ENCODE data around the gene ZNF382.
A peak's percentile ranks its signal among the peaks of the same experiment; 100 is the strongest.
"Not testable (repeated sequence)": the region's sequence is repeated elsewhere in the genome, so short reads cannot be mapped to it uniquely, and the experiment has no call there.

Gene ZNF382

DNA sequence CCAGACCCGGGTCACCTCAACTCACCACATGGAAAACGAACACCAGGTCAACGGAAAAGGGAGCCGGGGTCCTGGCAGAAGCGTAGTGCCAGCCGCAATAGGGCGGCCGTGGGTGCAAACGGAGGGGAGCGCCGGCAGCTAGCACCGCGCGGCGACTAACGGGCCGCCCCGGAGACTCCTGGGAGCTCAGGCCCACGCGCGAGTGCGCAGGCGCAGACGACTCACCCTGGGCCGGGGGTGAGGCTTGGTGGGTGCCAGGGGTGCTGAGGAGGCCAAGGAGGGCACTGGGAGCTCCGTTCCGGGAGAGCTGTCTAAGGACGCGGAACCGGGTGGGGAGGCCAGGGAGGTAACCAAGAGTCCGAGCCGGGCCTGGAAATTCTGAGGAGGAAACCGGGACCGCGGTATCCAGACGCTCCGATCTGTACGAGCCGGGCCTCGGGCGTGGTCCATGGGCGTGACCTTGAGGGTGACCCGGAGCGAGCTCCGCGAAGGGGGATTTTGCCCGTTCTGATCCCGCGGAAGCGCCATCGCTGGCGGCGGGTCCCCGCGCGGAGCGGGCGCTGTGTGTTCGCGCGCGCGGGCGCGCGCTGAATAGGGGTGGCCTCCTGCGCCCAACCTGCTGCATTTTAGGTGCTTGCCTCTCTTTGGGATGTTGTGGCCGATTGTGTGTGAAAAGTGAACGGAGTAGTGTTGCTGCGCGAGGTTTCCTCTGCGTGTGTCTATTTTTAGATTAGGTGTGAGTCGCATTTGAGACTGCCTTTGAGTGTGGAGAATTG is at the start of gene ZNF382:
Gene ZNF382, plus strand, starts transcription at position 213 of the 776 bp plus-strand sequence. CDS start 4,602 bp downstream, outside the sequence.
- FAIRE-seq = no peak

DNA sequence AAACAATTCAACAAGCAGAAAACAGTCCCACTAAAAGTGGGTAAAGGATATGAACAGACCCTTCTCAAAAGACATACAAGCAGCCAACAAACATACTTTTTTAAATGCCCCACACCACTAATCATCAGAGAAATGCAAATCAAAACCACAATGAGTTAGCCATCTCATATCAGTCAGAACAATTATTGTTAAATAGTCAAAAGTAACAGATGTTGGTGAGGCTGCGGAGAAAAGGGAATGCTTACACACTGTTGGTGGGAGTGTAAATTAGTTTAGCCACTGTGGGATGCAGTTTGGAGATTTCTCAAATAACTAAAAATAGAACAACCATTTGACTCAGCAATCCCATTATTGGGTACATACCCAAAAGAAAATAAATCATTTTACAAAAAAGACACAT is 40.7 kb upstream of the ZNF382 start:
- FAIRE-seq = no peak

- no peak for FAIRE-seq
Observed at GRCh38 chr19:36572593-36573019, 32.5 kb upstream of the ZNF382 start.

GRCh38 chr19:36573020-36573894 is 31.9 kb upstream of the ZNF382 start, which contains the start of gene ZNF529:
ZNF529 (minus strand) TSS chr19:36573292; CDS start chr19:36572346, 946 bp downstream.
- FAIRE-seq = peak; percentile 37

DNA sequence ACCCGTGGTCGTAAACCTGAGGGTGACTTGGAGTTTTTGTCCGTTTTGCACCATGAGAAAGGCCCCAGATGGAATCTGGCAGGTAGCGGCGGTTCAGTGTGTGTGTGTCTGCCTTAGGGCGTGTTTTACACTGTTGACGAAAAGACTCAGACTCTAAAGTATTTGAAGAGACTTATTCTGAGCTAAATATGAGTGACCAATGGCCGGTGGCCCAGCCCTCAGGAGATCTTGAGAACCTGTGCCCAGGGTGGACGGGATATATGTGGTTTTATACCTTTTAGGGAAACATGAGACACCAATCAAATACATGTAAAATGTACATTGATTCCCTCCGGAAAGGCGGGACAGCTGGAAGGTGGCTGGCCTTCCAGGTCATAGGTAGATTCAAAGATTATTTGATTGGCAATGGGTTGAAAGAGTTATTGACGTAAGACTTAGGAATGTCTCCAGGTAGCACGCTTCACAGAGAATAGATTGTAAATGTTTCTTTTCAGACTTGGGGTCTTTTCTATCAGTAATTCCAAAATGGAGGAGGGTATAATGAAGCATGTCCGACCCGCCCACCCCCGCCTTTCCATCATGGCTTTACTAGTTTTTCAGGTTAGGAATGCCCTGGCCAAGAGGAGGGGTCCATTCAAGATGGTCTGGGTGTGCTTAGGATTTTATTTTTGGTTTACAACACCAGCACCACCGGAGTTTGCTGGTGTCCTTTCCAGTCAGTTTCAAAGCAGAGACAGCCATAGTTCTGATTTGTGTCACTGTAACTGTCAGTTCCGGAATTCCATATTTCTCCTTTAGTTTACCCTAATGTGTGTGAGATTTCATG is 31.0 kb upstream of the ZNF382 start:
- FAIRE-seq = no peak

DNA sequence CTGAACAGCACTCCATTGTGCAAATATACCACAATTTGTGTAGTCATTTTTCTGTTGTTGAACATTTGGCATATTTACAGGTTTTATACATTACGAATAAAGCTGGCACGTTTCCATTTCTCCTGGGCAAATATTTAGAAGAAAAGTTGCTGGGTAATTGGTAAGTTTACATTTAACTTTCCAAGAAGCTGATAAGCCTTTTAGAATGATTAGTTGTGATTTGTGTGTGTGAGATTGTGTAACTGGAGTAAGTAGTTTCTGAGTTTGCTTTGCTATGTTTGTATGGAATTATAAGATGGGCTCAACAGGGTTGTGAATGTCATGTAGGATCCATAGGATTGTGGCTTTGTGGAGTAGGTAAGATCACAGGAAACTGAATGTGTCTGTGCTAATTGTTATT is 30.4 kb upstream of the ZNF382 start:
- FAIRE-seq = no peak

DNA sequence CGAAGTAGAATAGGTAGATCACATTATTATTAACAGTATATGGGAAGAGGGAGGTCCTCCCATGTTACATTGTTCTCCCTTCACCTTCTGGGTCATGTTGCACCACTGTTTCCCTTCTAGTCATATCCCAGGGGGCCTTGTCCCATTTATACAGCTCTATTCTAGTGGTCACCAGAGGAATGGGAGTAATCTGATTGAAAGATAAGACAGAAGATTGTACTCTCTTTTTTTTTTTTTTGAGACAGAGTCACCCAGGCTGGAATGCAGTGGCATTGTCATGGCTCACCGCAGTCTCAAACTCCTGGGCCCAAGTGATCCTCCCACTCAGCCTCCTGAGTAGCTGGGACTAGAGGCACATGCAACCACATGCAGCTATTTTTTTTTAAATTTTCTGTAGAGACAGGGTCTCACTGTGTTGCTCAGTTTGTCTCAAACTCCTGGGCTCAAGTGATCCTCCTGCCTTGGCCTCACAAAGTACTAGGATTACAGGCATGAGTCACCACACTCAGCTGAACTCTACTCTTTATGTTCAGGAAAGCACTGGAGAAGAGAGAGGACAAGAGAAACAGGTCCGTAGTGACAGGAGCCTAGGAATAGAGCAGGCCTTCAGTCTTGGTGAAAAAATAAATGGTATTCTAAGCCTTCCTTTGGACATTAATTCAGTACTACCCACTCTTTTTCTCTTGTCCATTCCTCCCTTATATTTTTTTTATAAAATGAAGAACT is 27.7 kb upstream of the ZNF382 start:
- FAIRE-seq = no peak

- no peak for FAIRE-seq
Observed at GRCh38 chr19:36579255-36579654, 25.9 kb upstream of the ZNF382 start.

DNA sequence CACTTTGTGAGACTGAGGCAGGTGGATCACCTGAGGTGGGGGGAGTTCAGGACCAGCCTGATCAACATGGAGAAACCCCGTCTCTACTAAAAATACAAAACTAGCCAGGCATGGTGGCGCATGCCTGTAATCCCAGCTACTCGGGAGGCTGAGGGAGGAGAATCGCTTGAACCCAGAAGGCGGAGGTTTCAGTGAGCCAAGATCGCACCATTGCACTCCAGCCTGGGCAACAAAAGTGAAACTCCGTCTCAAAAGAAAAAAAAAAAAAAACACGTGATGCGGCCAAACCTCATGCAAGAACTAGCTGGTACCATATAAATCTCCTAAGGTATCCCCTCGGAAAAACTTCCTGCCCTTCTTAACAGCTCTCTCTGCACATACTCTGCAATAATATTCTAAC is 2.4 kb upstream of the ZNF382 start:
- FAIRE-seq = not testable (repeated sequence)

GRCh38 chr19:36604656-36605100 is 435 bp upstream of the ZNF382 start:
- no peak for FAIRE-seq

GRCh38 chr19:36605877-36606478 is 865 bp downstream of the ZNF382 start:
- FAIRE-seq = no peak

- FAIRE-seq = no peak
Observed at GRCh38 chr19:36627057-36627456, 21.9 kb downstream of the ZNF382 start.

GRCh38 chr19:36635342-36635741 is 30.2 kb downstream of the ZNF382 start:
- no peak for FAIRE-seq

- FAIRE-seq = no peak
Observed at GRCh38 chr19:36638862-36639510, 33.9 kb downstream of the ZNF382 start.

GRCh38 chr19:36646746-36647145 is 41.6 kb downstream of the ZNF382 start:
- FAIRE-seq = peak; percentile 84

DNA sequence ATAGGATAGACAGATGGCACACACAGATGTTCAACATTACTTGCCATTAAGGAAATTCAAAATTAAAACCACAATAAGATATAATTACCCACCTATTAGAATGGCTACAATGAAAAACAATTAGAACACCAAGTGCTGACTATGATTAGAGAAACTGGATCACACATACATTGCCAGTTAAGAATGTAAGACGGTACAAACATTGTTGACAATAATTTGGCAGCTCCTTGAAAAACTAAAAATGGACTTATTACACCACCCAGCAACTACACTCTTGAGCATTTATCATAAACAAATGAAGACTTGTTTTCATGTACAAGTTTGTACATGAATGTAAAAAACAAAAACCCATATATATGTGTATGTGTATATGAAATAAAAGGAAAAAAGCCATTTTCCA is 47.8 kb downstream of the ZNF382 start:
- no peak for FAIRE-seq

DNA sequence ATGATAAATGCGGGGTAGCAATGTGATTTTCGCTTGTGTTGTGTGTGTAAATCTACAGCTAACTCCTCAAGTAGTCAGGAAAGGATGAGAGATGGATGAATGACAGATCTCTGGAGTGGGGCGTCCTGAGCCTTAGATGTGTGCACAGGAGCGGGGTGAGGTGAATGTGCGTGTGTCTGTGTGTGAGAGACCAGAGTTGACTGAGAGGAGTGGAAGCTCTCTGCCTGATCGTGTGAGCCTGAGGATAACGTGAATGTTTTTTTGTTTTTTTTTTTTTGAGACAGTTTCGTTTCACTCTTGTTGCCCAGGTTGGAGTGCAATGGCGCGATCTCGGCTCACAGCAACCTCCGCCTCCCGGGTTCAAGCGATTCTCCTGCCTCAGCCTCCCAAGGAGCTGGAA is 60.7 kb downstream of the ZNF382 start:
- no peak for FAIRE-seq

- FAIRE-seq = no peak
Observed at GRCh38 chr19:36668646-36669045, 63.5 kb downstream of the ZNF382 start.

DNA sequence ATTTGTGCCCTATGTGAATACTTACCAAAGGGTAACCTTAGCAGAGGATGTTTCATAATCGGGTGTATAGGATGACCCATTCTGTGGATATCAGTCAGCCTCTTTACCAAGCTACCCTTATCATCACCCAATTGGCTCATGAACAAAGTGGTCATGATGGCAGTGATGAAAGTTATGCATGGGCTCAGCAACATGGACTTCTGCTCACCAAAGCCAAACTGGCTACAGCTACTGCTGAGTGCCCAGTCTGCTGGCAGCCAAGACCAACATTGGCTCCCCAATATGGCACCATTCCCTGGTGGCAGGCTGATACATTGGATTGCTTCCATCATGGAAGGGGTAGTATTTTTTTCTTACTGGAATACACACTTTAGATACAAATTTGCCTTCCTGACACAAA is 67.3 kb downstream of the ZNF382 start:
- no peak for FAIRE-seq

DNA sequence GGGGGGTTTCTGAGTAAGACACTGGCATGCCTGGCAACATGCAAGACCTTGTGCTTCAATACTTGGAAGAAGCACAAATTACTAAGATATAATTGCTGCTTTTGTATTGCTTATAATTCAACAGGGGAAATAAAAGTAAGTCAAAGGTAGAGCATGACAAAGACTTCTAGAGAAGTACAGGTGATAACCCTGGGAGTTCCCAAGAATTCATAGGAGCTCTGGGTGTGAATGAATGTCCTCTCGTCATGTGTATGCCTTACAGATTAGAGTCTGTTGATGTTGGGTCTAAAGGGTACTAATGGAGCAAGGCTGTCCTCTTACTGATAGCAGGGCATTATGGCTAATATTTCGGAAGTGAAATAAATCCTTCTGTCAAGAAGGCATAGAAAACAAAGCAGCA is 69.1 kb downstream of the ZNF382 start:
- FAIRE-seq = no peak

DNA sequence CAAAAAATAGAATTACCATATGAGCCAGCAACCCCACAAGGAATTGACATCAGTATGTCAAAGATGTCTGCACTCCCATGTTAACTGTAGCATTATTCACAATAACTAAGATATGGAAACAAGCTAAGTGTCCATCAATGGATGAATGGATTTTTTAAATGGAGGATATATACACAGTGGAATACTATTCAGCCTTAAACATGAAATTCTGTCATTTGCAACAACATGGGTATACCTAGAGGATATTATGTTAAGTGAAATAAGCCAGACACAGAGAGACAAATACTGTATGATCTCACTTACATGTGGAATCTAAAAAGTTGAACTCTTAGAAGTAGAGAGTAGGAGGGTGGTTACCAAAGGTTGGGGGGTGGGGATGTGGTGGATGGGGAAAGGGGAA is 74.3 kb downstream of the ZNF382 start:
- no peak for FAIRE-seq

All from A204.1 (cell line).